SK-MEL-5 (cell line): ENCODE results near the gene P3H4. TPM values are rescaled to one million over a fixed set of nuclear protein-coding genes. Genes with fewer than 3 reads are reported as not detected.

ENCODE experiments used
- DNase-seq: peaks from one replicate; pipeline ENCODE4 v3.0.0-alpha.2; 2016; ENCODE audit warnings: low read depth, low spot score
- in situ Hi-C: cut with HindIII; loops from 2 replicates; pipeline ENCODE4 v1.10.0; 2016; ENCODE audit warnings: low sequenced_read_pairs, high pct_unique_total_duplicates, low pct_unique_long_range_greater_than_20kb
- total RNA-seq: library from RNA; depleted of rRNA; stranded (reverse); fragments of >200 nt; shearing (Covaris generic); gene quantifications from 2 replicates; pipeline ENCODE4 v1.2.3, GENCODE V29; 2014

The P3H4 gene
- total RNA-seq, 1 experiment from 2014 or later = 31.2 TPM

GRCh38 chr17:41801374-41802271 lies 10.1 kb downstream of the P3H4 start:
- DNase-seq = peak; percentile 71
- in situ Hi-C loops = no loop called here

DNA sequence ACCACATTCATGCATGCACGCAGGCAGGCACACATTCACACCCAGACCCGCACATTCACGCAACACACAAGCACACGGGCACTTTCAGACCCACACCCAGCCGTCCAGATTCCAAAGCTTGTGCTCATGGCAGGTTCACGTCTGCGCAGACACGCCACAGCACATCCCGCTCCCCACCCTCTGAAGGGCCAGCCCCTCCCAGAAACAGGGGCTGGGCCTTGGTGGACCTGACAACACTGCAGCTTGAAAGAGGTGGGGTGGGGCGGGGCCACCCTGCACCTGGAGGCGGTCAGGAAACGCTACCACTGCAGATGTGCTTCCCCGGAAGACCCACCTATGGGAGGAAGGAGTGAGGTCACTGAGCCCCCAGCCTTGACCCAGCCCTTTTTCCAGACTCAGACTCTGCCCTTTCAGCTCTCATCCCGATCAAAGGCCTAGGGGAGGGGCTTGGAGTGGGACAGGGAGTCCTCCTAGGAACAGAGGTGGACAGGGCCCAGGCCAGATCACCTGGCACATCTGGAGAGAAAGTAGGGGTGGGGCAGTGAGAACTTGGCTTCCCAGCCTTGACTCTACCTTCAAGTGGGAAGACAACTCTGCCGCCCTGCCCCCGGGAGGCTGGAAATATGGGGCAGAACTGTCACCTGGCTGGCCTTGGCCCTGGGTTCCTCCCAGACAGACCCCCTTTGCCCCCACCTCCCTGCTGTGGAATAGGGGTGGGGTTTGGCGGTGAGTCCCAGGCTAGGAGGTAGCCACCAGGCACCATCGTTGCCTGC lies 11.0 kb downstream of the P3H4 start:
- in situ Hi-C loops = no loop called here
- no peak for DNase-seq

DNA sequence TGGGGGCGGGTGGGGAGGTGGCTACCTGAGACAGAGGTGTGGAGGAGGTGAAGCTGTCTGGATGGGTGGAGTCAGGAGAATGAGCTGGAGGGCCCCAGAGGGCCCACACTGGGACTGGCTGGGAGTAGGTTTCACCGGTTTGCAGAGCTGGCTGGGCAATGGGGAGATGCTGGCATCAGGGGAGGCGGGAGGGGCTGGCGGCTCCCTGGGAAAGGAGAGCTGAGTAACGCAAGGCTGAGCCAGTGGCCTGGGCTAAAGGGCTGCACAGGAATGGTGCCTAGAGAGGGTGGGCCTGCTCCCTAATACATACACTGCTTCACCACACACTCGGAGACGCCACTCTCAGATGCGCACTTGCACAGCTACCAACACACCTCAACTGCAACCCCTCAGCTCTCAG lies 12.4 kb downstream of the P3H4 start:
- no peak for DNase-seq
- in situ Hi-C loops = no loop called here

DNA sequence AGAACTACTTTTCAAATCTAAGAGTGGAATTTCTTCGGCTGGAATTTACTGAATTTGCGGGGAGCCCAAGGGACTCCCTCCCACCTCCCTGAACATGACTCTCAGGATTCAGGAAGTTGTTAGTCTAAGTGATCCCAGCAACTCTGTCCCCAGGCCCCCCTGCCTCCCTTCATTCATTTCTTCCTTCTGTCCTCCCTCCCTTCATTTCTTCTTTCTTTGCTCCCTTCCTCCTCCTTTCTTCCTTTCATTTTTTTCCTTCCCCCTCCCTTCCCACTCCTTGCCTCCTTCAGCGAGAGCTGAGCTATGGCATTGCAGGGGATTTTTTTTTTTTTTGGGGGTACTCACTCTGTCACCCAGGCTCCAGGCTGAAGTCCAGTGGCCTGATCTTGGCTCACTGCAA lies 14.4 kb downstream of the P3H4 start:
- in situ Hi-C loops = no loop called here
- DNase-seq = no peak

- in situ Hi-C loops = no loop called here
- DNase-seq = no peak
Measured at GRCh38 chr17:41796121-41796895, 15.4 kb downstream of the P3H4 start.

DNA sequence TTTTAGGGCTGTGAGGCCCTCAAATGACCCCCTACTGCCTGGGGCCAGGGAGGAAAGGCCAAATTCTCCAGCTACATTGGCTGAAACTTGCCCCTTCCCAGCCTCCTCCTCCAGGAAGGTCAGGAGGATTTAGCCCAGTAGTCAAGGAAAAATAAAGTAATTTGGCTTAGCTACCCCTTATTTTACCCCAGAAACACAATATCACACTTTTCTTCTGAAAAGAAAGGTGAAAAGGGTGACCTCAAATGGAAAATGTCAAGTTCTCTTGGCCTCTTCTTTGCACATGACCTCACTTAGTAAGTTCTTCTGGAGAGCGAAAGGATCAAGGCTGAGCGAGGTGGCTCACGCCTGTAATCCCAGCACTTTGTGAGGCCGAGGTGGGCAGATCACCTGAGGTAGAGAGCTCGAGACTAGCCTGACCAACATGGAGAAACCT lies 17.2 kb downstream of the P3H4 start:
- DNase-seq = no peak
- in situ Hi-C loops = no loop called here

- in situ Hi-C loops = no loop called here
- no peak for DNase-seq
Measured at GRCh38 chr17:41793784-41794539, 17.8 kb downstream of the P3H4 start.

DNA sequence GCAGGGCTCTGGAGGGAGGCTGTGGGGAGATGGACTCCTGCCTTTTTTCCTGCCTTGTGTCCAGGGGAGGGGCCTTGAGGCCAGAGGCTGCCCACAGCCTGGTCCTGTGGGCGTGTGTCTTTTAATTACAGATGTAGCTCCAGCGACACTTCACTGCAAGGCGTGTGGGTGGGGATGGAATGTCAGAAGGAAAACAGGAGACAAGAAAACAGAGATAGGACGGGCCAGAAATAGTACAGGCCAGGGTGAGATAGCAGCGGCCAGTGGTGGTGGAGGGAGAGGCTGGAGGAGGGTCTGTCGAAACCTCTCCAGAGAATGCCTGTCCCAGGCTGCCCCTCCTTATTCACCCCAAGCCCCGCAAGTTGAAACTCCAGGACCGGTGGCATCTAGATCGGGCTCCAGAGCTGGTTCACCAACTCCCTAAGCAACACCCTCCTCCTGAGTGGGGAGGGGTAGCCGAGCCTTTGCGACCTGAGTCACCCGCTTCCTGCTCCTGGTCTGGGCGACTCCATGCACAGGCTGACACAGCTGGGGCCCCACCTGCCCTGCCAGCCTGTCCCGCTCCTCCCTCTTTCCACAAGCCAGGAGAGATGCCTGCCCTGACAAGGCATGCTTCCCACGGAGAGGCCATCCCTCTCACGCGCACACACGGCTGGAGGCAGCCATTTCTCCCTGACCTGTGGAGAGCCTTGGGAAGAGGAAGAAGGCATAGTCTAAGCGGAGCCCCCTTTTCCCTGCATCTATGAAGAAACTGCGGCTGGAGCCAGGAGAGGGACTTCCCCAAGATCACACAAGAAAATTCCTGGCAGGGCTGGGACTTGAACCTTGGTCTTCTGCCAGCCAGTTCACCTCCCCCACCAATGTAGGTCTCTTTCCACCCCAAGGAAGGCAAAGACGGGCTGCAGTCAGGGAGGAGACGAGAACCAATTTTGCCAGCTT lies 18.6 kb downstream of the P3H4 start:
- DNase-seq = no peak
- in situ Hi-C loops = no loop called here

GRCh38 chr17:41787021-41787418 lies 24.7 kb downstream of the P3H4 start:
- in situ Hi-C loops = no loop called here
- no peak for DNase-seq

GRCh38 chr17:41786227-41787020 lies 25.3 kb downstream of the P3H4 start, which contains the start of gene JUP:
Gene JUP (minus strand): TSS chr17:41786711. CDS start chr17:41771854, 14,857 bp downstream.
- DNase-seq = peak; percentile 99
- in situ Hi-C loops = no loop called here

GRCh38 chr17:41785859-41786226 lies 25.9 kb downstream of the P3H4 start:
- DNase-seq = no peak
- in situ Hi-C loops = no loop called here

DNA sequence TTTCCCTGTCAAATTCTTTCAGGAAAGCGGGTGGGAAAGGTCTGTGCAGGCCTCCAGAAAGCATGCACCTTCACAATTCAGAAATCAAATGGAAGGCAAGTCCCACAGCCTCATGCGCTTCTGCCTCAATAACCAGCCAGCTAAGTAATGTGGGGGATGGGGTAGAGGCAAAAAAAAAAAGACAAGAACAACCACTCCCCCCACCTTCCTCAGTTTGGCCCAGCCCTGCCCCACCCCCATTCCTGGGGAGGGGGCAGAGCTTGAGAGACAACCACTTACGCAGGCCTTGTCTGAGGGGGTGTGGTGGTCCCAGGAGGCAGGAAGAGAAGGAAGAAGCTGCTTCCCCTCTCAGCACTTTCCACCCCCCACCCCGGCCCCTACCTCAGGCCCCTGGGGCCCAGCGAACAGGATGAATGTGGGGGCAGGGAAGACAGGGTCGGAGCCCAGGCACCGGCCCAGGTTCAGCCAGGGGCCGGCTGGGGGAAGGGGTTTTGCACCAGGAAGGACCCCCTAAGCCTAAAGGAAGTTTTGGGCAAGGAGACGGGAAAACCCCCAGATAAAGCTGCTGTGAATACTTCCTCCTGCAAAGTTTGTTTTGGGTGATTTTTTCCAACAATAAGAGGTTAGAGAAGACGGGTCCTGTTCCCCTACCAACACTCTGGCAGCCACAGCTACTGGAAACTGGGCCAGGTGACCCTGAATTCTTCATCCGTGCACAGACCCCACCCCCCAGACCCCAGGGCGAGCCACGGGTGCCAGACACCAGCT lies 26.5 kb downstream of the P3H4 start:
- DNase-seq = no peak
- in situ Hi-C loops = no loop called here

GRCh38 chr17:41784207-41784744 lies 27.5 kb downstream of the P3H4 start:
- in situ Hi-C loops = no loop called here
- DNase-seq = no peak

- DNase-seq = no peak
- in situ Hi-C loops = no loop called here
Measured at GRCh38 chr17:41782142-41782541, 29.6 kb downstream of the P3H4 start.
